ENCODE measurements around the gene PIKFYVE.
"Not testable (repeated sequence)": the region's sequence is repeated elsewhere in the genome, so short reads cannot be mapped to it uniquely, and the experiment has no call there.

The PIKFYVE gene

GRCh38 chr2:208366215-208367127 lies 100.4 kb downstream of the PIKFYVE start:
- peak; percentile 37 for DNase-seq (ENCODE audit: low spot score)
- no peak for TF ChIP-seq CTCF (IDR thresholded peaks at IDR 0.05; ENCODE audit: extremely low read depth, insufficient read depth, missing control alignments)
- in situ Hi-C loops (cut with MboI; ENCODE audit: low pct_unique_long_range_greater_than_20kb, low sequenced_read_pairs, unreplicated experiment): no loop called here

- in situ Hi-C loops (cut with MboI; ENCODE audit: low pct_unique_long_range_greater_than_20kb, low sequenced_read_pairs, unreplicated experiment): no loop called here
- DNase-seq (ENCODE audit: low spot score): no peak
- no peak for TF ChIP-seq CTCF (IDR thresholded peaks at IDR 0.05; ENCODE audit: extremely low read depth, insufficient read depth, missing control alignments)
Observed at GRCh38 chr2:208369091-208369490, 103.0 kb downstream of the PIKFYVE start.

- in situ Hi-C loops (cut with MboI; ENCODE audit: low pct_unique_long_range_greater_than_20kb, low sequenced_read_pairs, unreplicated experiment): no loop called here
- no peak for DNase-seq (ENCODE audit: low spot score)
- TF ChIP-seq CTCF (IDR thresholded peaks at IDR 0.05; ENCODE audit: extremely low read depth, insufficient read depth, missing control alignments): no peak
Observed at GRCh38 chr2:208370881-208371633, 105.0 kb downstream of the PIKFYVE start.

- no peak for DNase-seq (ENCODE audit: low spot score)
- in situ Hi-C loops (cut with MboI; ENCODE audit: low pct_unique_long_range_greater_than_20kb, low sequenced_read_pairs, unreplicated experiment): no loop called here
- no peak for TF ChIP-seq CTCF (IDR thresholded peaks at IDR 0.05; ENCODE audit: extremely low read depth, insufficient read depth, missing control alignments)
Observed at GRCh38 chr2:208371634-208371935, 105.5 kb downstream of the PIKFYVE start.

GRCh38 chr2:208373460-208374089 lies 107.5 kb downstream of the PIKFYVE start:
- in situ Hi-C loops (cut with MboI; ENCODE audit: low pct_unique_long_range_greater_than_20kb, low sequenced_read_pairs, unreplicated experiment): no loop called here
- peak; percentile 65 for DNase-seq (ENCODE audit: low spot score)
- TF ChIP-seq CTCF (IDR thresholded peaks at IDR 0.05; ENCODE audit: extremely low read depth, insufficient read depth, missing control alignments): peak; percentile 75

GRCh38 chr2:208375491-208376068 lies 109.5 kb downstream of the PIKFYVE start:
- in situ Hi-C loops (cut with MboI; ENCODE audit: low pct_unique_long_range_greater_than_20kb, low sequenced_read_pairs, unreplicated experiment): no loop called here
- DNase-seq (ENCODE audit: low spot score): no peak
- TF ChIP-seq CTCF (IDR thresholded peaks at IDR 0.05; ENCODE audit: extremely low read depth, insufficient read depth, missing control alignments): no peak

- DNase-seq (ENCODE audit: low spot score); in situ Hi-C loops (cut with MboI; ENCODE audit: low pct_unique_long_range_greater_than_20kb, low sequenced_read_pairs, unreplicated experiment): not testable (repeated sequence)
Observed at GRCh38 chr2:208377344-208377860, 111.3 kb downstream of the PIKFYVE start.

Measured in GM13977 (cell line).